ENCODE data around the gene CHAF1A.

- TF ChIP-seq GATA3 (IDR thresholded peaks at IDR 0.05; ENCODE audit: low read depth, low read length), result no peak
- TF ChIP-seq GATA2 (IDR thresholded peaks at IDR 0.05; ENCODE audit: low read depth, low read length), result no peak
These were observed 42.6 kb downstream of the CHAF1A start for GRCh38 chr19:4444765-4445741.
